ENCODE measurements around the gene OR10G4.

- TF ChIP-seq POLR2A (IDR thresholded peaks at IDR 0.05) (no peak), CTCF (IDR thresholded peaks at IDR 0.05) (no peak)
These were observed 23.9 kb downstream of the OR10G4 start for GRCh38 chr11:124036666-124037065.
